ENCODE measurements around the gene ERC1. TPM values are rescaled to one million over a fixed set of nuclear protein-coding genes. Genes with fewer than 3 reads are reported as not detected.

The ERC1 gene
- total RNA-seq, 1 experiment from 2014 or later, result 40.4 TPM

GRCh38 chr12:1382151-1382550 lies 391.1 kb downstream of the ERC1 start:
- POLR2A ChIA-PET, result interaction anchor here (0.6 kb wide), 1 partner anchor 65 kb away, joined by 5 read pairs; no protein-coding TSS in a partner anchor

GRCh38 chr12:1382826-1383225 lies 391.8 kb downstream of the ERC1 start:
- H3K27ac ChIP-seq (ENCODE audit: low read length), result no peak overlapping the region
- ATAC-seq (no peak), DNase-seq (ENCODE audit: low read depth, low spot score) (no peak)
- POLR2A ChIA-PET, result no interaction called here
- H3K4me1 ChIP-seq (ENCODE audit: control insufficient read depth, insufficient read depth, low read length), result no peaks in the 10 kb centered on the region
- CTCF ChIA-PET, result no interaction called here
- H3K9me3 ChIP-seq (ENCODE audit: control insufficient read depth, insufficient read depth, low read depth, low read length), result no peaks in the 10 kb centered on the region
- BruUV-seq (replicated peaks), result no TSS peak
- H3K27me3 ChIP-seq (ENCODE audit: control insufficient read depth, insufficient read depth, low read length), result no peaks in the 10 kb centered on the region
- H3K36me3 ChIP-seq (ENCODE audit: control insufficient read depth, insufficient read depth, low read length), result no peaks in the 10 kb centered on the region; the same call in 1 of the 2 replicates
- in situ Hi-C loops (cut with HindIII; ENCODE audit: low pct_unique_long_range_greater_than_20kb, low sequenced_read_pairs) (no loop called here), intact Hi-C loops (cut with micrococcal nuclease; ENCODE audit: unreplicated experiment) (no loop called here)
- TF ChIP-seq REST (IDR thresholded peaks at IDR 0.05; ENCODE audit: insufficient read depth in 1 of 2, low read depth in 2 of 2, low read length in 1 of 2), result no peak
- H3K4me3 ChIP-seq (ENCODE audit: low read depth in 2 of 2, low read length in 2 of 2), result no peak overlapping the region

More at GRCh38 chr12:1382151-1382550, 391.1 kb downstream of the ERC1 start:
- no peaks in the 10 kb centered on the region for H3K27me3 ChIP-seq (ENCODE audit: control insufficient read depth, insufficient read depth, low read length)
- no peaks in the 10 kb centered on the region; the same call in 1 of the 2 replicates for H3K36me3 ChIP-seq (ENCODE audit: control insufficient read depth, insufficient read depth, low read length)
- no peak overlapping the region for H3K27ac ChIP-seq (ENCODE audit: low read length)
- no TSS peak for BruUV-seq (replicated peaks)
- TF ChIP-seq REST (IDR thresholded peaks at IDR 0.05; ENCODE audit: insufficient read depth in 1 of 2, low read depth in 2 of 2, low read length in 1 of 2) (no peak), SIN3A (IDR thresholded peaks at IDR 0.05; ENCODE audit: borderline replicate concordance, insufficient read depth, low read depth, low read length) (no peak), CTCF (IDR thresholded peaks at IDR 0.05) (no peak), POLR2AphosphoS5 (IDR thresholded peaks at IDR 0.05; ENCODE audit: low read depth, low read length) (no peak), TCF7L2 (IDR thresholded peaks at IDR 0.05; ENCODE audit: low read depth, low read length) (no peak)
- no peak overlapping the region for H3K4me3 ChIP-seq (ENCODE audit: low read depth in 2 of 2, low read length in 2 of 2)
- H3K4me1 ChIP-seq (ENCODE audit: control insufficient read depth, insufficient read depth, low read length), result no peaks in the 10 kb centered on the region
- CTCF ChIA-PET, result no interaction called here
- DNase-seq (ENCODE audit: low read depth, low spot score) (no peak), ATAC-seq (no peak)
- intact Hi-C loops (cut with micrococcal nuclease; ENCODE audit: unreplicated experiment), result no loop called here
- H3K9me3 ChIP-seq (ENCODE audit: control insufficient read depth, insufficient read depth, low read depth, low read length), result no peaks in the 10 kb centered on the region
- in situ Hi-C loops (cut with HindIII; ENCODE audit: low pct_unique_long_range_greater_than_20kb, low sequenced_read_pairs), result no loop called here
